LHCN-M2 (cell line): ENCODE results near the gene MAML1. TPM values are rescaled to one million over a fixed set of nuclear protein-coding genes. Genes with fewer than 3 reads are reported as not detected.
"Not testable (repeated sequence)": the region's sequence is repeated elsewhere in the genome, so short reads cannot be mapped to it uniquely, and the experiment has no call there.

ENCODE experiments used
- DNase-seq: peaks from one replicate; pipeline ENCODE4 v3.0.0-alpha.2; 2012; ENCODE audit warnings: low read depth
- total RNA-seq: library from RNA; depleted of rRNA; stranded (reverse); fragments of >200 nt; gene quantifications from 2 replicates; pipeline ENCODE4 v1.2.3, GENCODE V29; 2014

The MAML1 gene
- total RNA-seq, 1 experiment from 2014 or later: 11.7 TPM

DNA sequence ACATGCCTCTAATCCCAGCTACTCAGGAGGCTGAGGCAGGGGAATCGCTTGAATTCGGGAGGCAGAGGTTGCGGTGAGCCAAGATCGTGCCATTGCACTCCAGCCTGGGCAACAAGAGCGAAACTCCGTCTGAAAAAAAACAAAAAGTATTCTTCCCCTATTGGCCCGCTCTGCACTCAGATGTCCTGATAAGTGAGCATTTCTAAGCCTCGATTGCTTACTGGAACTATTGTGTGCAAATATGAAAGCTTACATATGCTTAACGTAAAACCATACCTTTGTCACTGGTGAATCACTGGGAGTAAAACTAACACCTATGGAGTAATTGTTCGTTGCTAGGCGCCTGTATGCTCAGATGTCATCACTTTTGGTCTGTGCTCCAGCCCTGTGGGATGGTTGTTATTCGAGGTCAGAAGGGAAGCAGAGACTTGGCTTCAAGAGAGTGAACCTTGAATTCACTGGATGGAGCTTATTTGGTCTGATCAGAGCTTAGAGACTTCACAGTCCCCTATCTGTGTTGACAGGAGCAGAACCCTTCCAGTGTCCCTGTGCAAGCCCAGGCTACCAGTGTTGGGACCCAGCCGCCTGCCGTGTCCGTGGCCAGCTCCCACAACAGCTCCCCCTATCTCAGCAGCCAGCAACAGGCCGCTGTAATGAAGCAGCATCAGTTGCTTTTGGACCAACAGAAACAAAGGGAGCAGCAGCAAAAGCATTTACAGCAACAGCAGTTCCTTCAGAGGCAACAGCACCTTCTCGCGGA lies 35.9 kb downstream of the MAML1 start:
- no peak for DNase-seq

- DNase-seq: no peak
Observed at GRCh38 chr5:179769271-179769670, 36.6 kb downstream of the MAML1 start.

GRCh38 chr5:179769796-179770195 lies 37.2 kb downstream of the MAML1 start:
- DNase-seq: no peak

DNA sequence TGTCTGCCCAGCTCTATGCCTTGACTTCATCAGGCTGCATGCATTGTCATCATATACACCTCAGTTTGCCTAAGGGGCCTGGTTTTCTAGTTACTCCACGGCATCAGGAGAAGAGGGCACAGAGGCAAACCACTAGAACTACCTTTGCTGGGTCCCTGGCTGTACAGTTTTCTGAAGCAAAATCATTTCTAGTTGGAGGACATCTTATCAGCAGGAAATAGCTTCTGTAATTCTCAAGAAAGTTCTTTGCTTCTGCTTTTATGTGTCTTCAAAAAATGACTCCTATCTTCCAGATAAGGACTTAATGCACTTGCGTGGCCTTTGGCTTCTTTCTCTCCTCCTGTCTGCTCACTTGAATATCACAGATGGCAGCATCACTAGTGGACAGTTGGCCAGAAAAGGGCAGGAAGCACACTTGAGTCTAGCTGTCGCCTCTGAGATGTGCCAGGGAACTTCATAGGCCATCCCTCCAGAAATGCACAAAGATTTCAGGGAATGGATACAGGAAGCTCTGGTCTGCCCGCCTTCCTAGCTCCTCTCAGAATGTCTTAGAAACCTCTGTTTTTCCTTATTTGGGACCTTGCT lies 38.8 kb downstream of the MAML1 start:
- no peak for DNase-seq

DNA sequence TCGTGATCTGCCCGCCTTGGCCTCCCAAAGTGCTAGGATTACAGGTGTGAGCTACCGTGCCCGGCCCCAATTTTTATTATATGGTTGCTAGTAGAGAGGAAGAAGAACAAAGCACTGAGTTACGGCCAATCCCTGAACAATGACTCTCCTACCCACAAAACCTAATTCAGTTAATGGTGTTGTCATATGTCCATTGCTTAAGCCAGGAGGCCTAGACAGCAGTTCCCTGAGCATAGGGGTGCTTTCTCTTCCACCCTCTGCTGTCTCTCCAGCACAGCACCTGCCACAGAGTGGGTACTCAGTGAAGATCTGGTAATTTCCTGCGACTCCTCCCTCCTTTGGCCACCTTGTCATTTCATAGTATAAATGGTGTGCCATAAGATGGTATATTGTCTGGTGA lies 39.7 kb downstream of the MAML1 start:
- no peak for DNase-seq

DNA sequence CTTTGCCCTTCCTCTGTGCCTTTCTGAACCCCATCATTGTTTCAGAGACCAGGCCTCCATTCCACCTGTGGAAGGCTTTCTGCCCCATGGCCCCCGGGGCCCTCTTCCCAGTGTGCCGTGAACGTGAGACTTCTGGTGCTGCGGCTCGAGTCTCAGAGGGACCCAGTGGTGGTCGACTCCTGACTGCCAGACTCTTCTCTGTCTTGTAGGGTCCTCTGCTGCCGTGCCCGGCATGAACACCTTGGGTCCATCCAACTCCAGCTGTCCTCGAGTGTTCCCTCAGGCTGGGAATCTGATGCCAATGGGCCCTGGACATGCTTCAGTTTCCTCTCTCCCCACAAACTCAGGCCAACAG lies 41.0 kb downstream of the MAML1 start:
- DNase-seq: no peak

- no peak for DNase-seq
Observed at GRCh38 chr5:179774442-179774841, 41.8 kb downstream of the MAML1 start.

DNA sequence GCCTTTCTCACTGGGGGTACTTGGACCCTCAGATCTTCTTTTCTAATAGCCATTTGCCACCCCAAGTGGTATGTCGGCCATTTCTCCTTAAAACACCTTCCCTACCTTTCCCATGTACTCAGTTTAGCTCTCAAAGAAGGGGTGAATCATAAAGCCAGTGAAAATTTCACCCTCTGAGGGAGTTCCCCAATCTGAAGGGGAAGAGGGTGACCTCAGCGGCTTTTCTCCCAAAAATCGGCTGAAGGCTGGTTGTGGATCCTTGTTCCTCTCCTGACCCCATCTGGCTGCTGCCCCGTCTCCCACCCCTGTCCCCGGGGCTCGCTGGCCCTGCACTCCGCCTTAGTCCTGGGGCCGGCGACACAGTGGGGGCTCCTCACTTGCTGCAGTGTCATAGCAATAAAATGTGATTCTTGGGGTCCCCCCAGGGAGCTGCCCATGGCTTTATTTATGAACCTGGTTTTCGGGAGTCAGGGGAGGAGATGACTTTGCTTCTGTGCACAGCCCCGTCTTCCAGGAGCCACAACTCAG lies 43.9 kb downstream of the MAML1 start:
- DNase-seq: no peak

GRCh38 chr5:179777456-179777855 lies 44.8 kb downstream of the MAML1 start:
- no peak for DNase-seq

DNA sequence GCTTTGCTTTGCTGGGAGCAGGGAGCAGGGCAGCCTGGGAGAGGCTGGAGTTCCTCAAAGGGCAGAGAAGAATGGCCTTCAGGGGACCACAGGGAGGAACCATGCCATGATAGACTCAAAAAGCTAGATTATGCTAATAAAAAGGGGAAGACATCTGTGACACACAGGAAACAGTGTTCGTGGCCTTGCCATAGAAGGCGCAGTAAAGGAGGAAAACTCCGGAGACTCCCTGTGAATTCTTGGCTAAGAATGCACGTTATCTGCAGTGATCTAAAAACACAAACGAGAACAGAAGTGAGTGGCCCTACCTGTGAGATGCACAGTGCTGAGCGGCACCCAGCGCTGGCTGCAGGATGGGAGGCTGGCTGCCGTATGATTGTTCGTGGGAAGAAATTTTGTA lies 45.3 kb downstream of the MAML1 start:
- DNase-seq: no peak

GRCh38 chr5:179778591-179778990 lies 46.0 kb downstream of the MAML1 start:
- no peak for DNase-seq

- DNase-seq: no peak
Observed at GRCh38 chr5:179779826-179780225, 47.2 kb downstream of the MAML1 start.

DNA sequence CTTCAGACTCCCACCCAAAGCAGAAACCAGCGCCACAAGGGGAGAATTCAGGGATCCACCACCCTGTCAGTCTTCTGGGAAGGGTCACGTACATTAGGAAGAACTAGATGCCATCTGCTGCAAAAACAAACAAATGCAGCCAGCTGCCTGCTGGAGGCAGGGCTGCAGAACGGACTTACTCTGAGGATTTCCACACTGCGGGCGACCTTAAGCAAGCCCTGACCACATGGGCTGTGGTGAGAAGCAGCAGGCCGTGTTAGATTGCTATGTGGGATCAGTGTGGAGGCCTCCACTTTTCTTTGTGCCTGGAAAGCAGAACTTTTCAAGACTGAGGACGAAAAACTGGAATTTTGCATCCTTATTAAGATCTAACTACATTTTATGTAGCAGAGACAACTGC lies 47.7 kb downstream of the MAML1 start:
- DNase-seq: no peak

- no peak for DNase-seq
Observed at GRCh38 chr5:179781846-179782245, 49.2 kb downstream of the MAML1 start.

DNA sequence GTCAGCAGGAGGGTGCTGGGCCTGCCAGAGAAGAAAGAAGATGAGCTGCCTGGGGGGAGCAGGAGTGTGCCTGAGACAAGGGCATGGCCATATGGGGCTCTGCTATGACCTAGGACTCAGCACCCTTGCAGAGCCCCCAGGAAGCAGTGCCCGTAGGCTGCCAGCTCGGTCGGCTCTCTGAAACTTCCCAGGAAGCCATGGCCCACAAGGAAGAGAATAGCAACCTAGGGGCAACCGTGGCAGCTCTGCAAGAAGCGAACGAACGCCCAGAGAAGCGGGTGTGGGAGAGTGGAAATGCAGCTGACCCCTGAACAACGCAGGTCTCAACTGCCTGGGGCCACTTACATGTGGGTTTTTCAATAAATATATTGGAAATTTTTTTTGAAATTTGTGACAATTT lies 50.5 kb downstream of the MAML1 start:
- DNase-seq: no peak

DNA sequence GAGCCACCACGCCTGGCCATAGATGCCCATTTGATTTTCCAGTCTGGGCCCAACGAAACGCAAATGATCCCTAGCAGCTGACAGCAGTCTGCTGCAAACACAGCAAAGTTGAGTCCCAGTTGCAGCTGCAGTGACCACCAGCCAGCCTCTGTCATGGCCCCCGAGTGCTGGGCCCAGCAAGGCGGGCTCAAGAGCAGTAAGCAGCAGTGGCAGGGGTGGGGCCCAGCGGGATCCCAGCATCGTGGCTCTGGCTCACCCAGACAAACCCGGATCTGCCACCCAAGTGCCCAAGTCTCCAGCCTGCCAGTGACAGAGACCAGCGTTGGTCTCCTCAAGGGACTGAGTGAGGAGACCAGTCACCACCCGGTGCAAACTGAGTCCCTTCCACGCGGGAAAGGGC lies 54.2 kb downstream of the MAML1 start:
- no peak for DNase-seq

DNA sequence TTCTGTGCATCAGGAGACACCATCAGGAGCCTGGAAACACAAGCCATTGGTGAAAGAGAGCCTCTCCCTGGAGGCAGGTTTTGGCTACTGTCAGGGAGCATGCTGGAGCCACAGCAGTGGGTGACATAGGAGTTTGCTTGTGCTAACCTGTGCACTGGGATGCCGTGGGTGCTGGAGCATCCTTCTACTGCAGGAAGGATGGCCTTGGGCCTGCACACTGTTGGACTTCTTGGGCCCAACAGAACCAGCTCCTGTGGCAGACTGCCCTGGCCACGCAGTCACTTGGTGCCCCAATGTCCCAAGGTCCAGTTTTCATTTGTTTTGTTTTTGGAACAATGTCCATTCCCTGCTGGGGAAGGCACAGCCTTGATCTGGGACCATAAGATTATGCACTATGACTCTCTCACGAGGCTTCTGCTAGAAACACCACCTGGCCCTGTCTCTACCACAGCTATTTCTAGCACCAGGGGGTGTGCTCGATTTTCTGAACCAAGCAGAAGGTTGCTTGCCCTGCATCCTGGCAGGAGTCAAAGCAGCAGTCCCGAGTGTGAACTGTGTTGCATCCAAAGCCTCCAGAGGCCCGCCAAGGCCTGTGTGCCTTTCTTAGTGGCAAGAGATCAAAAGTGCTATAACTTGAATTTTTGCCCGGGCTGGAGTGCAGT lies 55.7 kb downstream of the MAML1 start:
- no peak for DNase-seq

DNA sequence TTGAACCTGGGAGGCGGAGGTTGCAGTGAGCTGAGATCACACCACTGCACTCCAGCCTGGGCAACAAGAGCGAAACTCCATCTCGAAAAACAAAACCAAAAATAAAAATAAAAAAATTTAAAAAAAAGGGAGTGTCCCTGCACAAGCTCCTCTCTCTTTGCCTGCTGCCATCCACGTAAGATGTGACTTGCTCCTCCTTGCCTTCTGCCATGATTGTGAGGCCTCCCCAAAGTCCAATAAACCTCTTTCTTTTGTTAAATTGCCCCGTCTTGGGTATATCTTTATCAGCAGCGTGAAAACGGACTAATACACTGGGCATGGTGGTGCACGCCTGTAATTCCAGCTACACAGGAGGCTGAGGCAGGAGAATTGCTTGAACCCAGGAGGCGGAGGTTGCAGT lies 56.7 kb downstream of the MAML1 start:
- DNase-seq: not testable (repeated sequence)

DNA sequence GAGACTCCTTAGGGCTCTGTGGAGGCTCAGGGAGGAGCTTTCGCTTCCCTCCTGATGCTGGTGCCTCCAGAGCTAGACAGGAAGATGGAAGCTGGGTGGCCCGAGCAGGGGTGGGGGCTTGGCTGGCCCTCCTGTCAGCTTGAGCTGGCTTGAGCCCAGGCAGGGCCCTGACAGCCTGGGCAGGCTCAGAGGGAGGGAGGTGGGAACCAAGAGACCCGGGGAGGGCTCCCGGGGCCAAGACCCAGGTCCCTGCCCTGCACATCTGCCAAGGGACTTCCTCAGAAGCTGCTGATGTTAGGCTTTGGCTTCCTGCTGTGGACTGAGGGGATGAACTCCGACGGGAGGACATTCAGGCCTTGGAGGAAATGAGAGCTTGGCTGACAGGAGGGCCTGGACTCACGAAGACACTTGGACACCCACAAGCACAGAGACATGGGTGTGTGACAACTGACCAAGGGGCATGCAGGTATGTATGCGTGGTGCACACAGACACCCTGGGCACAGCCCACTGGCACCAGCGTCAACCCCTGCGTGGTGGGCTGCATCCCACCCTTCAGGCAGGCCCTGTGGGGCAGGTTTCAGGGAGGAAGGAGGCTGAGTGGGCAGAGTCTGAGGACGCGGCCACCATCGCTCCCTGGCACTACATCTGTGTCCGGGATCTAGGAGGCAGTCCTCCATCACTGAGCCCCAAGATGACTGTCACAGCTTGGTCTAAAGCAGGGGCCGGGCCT lies 59.4 kb downstream of the MAML1 start:
- DNase-seq: no peak

DNA sequence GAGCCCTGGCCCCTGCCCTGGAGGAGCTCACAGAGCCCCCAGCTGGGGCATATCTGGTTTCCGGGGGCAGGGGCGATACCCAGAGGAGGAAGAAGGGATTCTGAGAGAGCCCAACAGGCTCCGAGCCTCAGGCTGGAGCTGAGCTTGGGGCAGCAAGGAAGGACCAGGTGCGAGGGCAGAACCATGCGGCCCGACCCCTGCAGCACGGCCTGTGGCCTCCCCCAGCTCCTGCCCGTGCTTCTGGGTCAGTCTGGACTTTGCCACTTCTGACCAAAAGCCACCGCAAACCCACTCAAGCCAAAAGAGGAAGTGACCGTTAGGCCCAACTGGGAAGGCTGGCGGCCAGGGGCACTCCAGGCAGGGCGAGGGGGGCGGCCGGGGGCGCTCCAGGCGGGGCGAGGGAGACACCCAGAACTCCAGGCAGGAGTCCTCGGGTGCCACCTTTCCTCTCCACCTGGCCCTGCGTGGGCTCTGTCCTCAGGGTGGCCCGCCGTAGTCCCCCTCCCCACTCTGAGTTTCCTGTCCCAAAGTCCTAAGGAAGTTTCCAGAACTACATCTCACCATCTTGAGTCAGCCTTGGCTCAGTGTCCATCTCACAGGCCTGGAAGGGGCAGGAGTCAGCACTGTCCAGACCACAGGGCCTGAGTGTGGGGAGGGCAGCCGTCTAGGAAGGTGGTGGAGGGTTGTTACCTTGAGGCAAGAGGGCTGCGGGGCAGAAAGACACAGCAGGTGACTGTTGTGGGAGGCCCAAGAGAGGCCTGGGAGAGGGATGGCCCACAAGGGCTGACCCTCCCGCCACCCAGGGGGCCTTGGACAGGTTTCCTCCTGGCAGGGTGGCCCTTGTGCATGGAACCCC lies 60.2 kb downstream of the MAML1 start:
- no peak for DNase-seq

DNA sequence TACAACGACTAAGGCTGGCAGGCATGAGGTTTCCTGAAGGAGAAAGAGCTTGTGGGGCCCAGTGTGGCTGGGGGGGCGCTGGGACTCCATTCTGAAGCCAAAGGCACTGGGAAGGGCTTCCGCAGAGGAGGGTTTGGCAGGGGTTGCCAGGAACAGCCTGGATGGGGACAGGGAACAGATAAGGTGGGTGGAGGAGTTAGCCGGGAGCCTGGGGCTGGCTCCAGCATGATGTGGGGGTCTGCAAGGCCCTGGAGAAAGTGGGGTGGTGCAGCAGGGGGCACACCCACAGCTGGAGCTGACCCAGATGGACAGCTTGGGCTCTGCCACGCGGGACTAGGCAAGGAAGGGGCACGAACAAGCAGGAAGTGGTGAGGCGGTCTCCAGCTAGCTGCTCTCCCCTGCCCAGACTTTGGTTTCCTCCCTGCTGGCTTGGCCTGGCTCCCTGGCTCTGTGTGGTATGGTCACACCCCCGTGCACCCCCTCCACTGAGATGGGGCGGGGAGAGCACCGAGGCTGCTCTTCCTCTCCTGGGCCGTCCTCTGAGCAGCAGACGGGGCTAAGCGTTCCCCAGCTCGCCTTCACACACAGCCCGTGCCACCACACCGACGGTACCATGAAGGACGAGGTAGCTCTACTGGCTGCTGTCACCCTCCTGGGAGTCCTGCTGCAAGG lies 61.0 kb downstream of the MAML1 start, which contains the start of gene LTC4S:
Gene LTC4S (plus strand): TSS at position 519 of the 672 bp plus-strand sequence. CDS start 95 bp downstream, at position 614.
- no peak for DNase-seq
